OCI-LY3 (cell line): ENCODE measurements around the gene AFF2.

Experiments
- H2AFZ ChIP-seq: fragments of 200-600, 300-600 bp; shearing (Covaris generic); 2 replicates; pipeline ENCODE4 v1.6.0; 2014; ENCODE audit warnings: antibody characterized with exemption, low read depth, low read length
- H3K27ac ChIP-seq: fragments of 200-600, 300-600 bp; sonication (generic); 2 replicates; pipeline ENCODE4 v1.5.1; 2014; ENCODE audit warnings: mild to moderate bottlenecking, low read length, moderate library complexity, mixed read lengths
- H3K27me3 ChIP-seq: fragments of 200-600, 300-600 bp; sonication (generic); 2 replicates; pipeline ENCODE4 v1.6.1; 2014; ENCODE audit warnings: low read depth, low read length, mixed read lengths
- H3K36me3 ChIP-seq: fragments of 200-600, 300-600 bp; sonication (generic); replicated peaks from 2 replicates; pipeline ENCODE3; 2014; ENCODE audit warnings: low read depth, low read length, mixed read lengths
- H3K4me1 ChIP-seq: fragments of 300-600, 200-600 bp; sonication (generic); 2 replicates; pipeline ENCODE4 v1.6.1; 2014; ENCODE audit warnings: low read length, mixed read lengths
- H3K4me2 ChIP-seq: fragments of 200-600, 300-600 bp; sonication (generic); 2 replicates; pipeline ENCODE4 v1.6.1; 2014; ENCODE audit warnings: low read length, mixed read lengths
- H3K4me3 ChIP-seq: fragments of 300-600, 200-600 bp; sonication (generic); 2 replicates; pipeline ENCODE4 v1.5.1; 2014; ENCODE audit warnings: antibody characterized with exemption, mild to moderate bottlenecking, low read length, moderate library complexity
- H3K79me2 ChIP-seq: fragments of 300-600, 200-600 bp; shearing (Covaris generic); 2 replicates; pipeline ENCODE4 v1.6.1; 2014; ENCODE audit warnings: mild to moderate bottlenecking, low read length, mixed read lengths
- H3K9ac ChIP-seq: fragments of 300-600, 200-600 bp; shearing (Covaris generic); 2 replicates; pipeline ENCODE4 v1.6.0; 2014; ENCODE audit warnings: mild to moderate bottlenecking, low read length, moderate library complexity
- H3K9me3 ChIP-seq: fragments of 200-600, 300-600 bp; shearing (Covaris generic); 2 replicates; pipeline ENCODE4 v1.6.1; 2014; ENCODE audit warnings: low read length, mixed read lengths; ENCODE audit not compliant: insufficient read depth
- H4K20me1 ChIP-seq: fragments of 200-600, 300-600 bp; sonication (generic); 2 replicates; pipeline ENCODE4 v1.6.1; 2016; ENCODE audit warnings: low read length, mixed read lengths; ENCODE audit not compliant: insufficient read depth
- EZH2phosphoT487 ChIP-seq: fragments of 200-600 bp; shearing (Covaris generic); IDR thresholded peaks from 2 replicates; pipeline ENCODE4 v1.6.1; 2018; ENCODE audit warnings: antibody characterized with exemption, mixed run types, low read depth
- TF ChIP-seq, protein P1 (sequence below): fragments of 200-600, 300-600 bp; sonication (generic); IDR thresholded peaks from 2 replicates; pipeline ENCODE4 v1.5.1; 2014; ENCODE audit warnings: antibody characterized with exemption, low read length, low read depth

AFF2 gene

DNA sequence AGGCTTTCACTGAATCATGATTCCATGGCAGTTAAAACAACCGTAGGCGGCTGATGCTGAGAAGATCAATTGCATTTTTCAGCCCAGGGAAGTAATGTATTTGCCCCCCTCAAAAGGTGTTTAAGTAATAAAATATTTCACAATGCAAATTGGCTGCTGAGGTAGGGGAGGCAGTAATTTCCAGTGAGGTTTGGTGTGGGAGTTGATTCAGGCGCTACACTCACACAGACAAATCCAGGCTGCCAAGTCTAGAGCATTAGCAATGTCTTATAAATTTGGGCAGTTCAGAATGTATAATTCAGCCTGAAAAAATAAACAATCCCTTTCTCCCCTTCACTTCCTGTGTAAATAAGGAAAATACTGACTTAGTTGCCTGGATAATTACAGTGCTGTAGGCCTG is 543.0 kb downstream of the AFF2 start:
- Histone ChIP-seq H3K36me3 (no peaks in the 10 kb centered on the region), H3K27ac (no peak overlapping the region), H3K9ac (no peak overlapping the region), H3K4me1 (peaks cover 8% of the 10 kb centered on the region), H2AFZ (no peak overlapping the region), H3K9me3 (no peaks in the 10 kb centered on the region), H3K27me3 (no peaks in the 10 kb centered on the region), H4K20me1 (no peaks in the 10 kb centered on the region), H3K4me3 (no peak overlapping the region), H3K79me2 (no peaks in the 10 kb centered on the region), H3K4me2 (no peak overlapping the region)
- TF ChIP-seq, protein P1, sequence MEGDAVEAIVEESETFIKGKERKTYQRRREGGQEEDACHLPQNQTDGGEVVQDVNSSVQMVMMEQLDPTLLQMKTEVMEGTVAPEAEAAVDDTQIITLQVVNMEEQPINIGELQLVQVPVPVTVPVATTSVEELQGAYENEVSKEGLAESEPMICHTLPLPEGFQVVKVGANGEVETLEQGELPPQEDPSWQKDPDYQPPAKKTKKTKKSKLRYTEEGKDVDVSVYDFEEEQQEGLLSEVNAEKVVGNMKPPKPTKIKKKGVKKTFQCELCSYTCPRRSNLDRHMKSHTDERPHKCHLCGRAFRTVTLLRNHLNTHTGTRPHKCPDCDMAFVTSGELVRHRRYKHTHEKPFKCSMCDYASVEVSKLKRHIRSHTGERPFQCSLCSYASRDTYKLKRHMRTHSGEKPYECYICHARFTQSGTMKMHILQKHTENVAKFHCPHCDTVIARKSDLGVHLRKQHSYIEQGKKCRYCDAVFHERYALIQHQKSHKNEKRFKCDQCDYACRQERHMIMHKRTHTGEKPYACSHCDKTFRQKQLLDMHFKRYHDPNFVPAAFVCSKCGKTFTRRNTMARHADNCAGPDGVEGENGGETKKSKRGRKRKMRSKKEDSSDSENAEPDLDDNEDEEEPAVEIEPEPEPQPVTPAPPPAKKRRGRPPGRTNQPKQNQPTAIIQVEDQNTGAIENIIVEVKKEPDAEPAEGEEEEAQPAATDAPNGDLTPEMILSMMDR = no peak

DNA sequence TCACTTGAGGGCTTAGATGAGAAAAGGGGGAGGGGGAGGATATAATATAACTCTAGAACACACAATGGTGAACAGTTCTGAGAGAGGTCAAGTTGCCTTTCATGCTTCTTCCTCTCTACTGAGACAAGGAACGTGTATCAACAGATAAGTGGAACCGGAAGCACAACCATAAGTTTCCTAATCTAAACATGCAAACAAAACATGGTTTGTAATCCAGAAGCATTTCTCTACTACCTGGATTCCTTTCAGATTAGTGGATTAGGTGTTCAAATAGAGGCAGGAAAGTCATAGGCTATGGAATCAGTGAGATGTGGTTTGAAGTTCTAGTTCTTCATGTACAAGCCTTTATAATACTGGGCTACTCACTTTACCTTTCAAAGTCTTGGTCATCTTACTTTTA is 544.1 kb downstream of the AFF2 start:
- Histone ChIP-seq H3K27me3 (no peaks in the 10 kb centered on the region), H3K27ac (no peak overlapping the region), H3K4me3 (no peak overlapping the region), H3K36me3 (no peaks in the 10 kb centered on the region), H3K4me1 (peaks cover 8% of the 10 kb centered on the region), H4K20me1 (no peaks in the 10 kb centered on the region), H2AFZ (no peak overlapping the region), H3K9me3 (no peaks in the 10 kb centered on the region), H3K79me2 (no peaks in the 10 kb centered on the region), H3K9ac (no peak overlapping the region), H3K4me2 (no peak overlapping the region)
- no peak for TF ChIP-seq EZH2phosphoT487
- TF ChIP-seq, protein P1 = no peak

DNA sequence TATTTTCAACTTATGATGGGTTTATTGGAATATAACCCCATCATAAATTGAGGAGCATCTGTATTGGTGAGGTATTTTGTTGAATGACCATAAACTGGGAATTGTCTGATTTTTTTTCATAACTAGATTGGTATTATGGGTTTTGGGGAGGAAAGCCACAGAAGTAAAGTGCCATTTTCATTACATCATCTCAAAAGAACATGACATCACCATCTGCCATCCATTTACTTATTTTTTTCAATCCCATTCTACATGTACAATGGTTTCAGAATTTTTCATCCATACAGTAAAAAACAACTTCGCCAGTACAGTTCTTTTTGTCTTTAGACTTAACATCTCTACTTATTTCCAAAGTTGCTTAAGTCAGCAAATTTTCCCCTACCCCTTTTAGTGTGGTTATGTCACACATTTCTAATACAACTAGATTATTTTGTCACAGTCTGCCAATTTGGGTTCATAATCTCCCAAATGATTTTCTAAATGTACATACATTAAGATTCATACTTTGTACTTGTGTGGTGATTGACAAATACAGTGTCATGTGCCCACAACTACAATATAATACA is 545.3 kb downstream of the AFF2 start:
- Histone ChIP-seq H3K36me3 (no peaks in the 10 kb centered on the region), H3K79me2 (no peaks in the 10 kb centered on the region), H3K4me2 (no peak overlapping the region), H4K20me1 (no peaks in the 10 kb centered on the region), H3K9me3 (no peaks in the 10 kb centered on the region), H3K27me3 (no peaks in the 10 kb centered on the region), H2AFZ (no peak overlapping the region), H3K4me3 (no peak overlapping the region), H3K27ac (no peak overlapping the region), H3K9ac (no peak overlapping the region), H3K4me1 (peaks cover 6% of the 10 kb centered on the region)
- TF ChIP-seq, protein P1 = no peak
- no peak for TF ChIP-seq EZH2phosphoT487
